H1 (cell line): ENCODE measurements around the gene ROBO2. TPM values are rescaled to one million over a fixed set of nuclear protein-coding genes. Genes with fewer than 3 reads are reported as not detected.

Experiments used
- CTCF ChIA-PET: fragments of 300-600 bp; sonication (Branson Sonifier 250); formaldehyde crosslinking; loops from one replicate; lab custom pipeline; 2021; ENCODE audit not compliant: partially characterized antibody; lab: Charles Lee
- POLR2A ChIA-PET: fragments of 300-600 bp; sonication (Branson Sonifier 250); formaldehyde crosslinking; loops from one replicate; lab custom pipeline; 2021; ENCODE audit warnings: inconsistent platforms; ENCODE audit not compliant: partially characterized antibody; lab: Charles Lee
- DNase-seq, 2 experiments: peaks; one replicate each; pipeline versions ENCODE4 v3.0.0 to v3.0.0-alpha.2; 2010 to 2022; ENCODE audit warnings: low spot score in 2 of 2, low read depth in 1 of 2, mixed read lengths in 1 of 2
- FAIRE-seq: peaks from 2 replicates; lab custom pipeline; 2011; peaks lifted over from hg19 to GRCh38; lab: Jason Lieb, UNC
- H2AFZ ChIP-seq: 2 replicates; pipeline ENCODE4 v1.8.1; 2012; ENCODE audit warnings: low read length, inconsistent platforms
- H2AK5ac ChIP-seq: 2 replicates; pipeline ENCODE4 v1.6.1; 2013; ENCODE audit warnings: low read depth, low read length
- H2BK120ac ChIP-seq: replicated peaks from 2 replicates; pipeline ENCODE3; 2013; ENCODE audit warnings: low read depth, low read length, inconsistent platforms
- H2BK12ac ChIP-seq: 2 replicates; pipeline ENCODE4 v1.6.1; 2013; ENCODE audit warnings: low read depth, low read length
- H2BK15ac ChIP-seq: 2 replicates; pipeline ENCODE4 v1.6.1; 2013; ENCODE audit warnings: low read length
- H2BK20ac ChIP-seq: 2 replicates; pipeline ENCODE4 v1.6.1; 2013; ENCODE audit warnings: low read length
- H2BK5ac ChIP-seq: 2 replicates; pipeline ENCODE4 v1.6.1; 2013; ENCODE audit warnings: low read depth, low read length
- H3K14ac ChIP-seq: 2 replicates; pipeline ENCODE4 v1.6.1; 2013; ENCODE audit warnings: inconsistent platforms; ENCODE audit not compliant: insufficient read length
- H3K18ac ChIP-seq: 2 replicates; pipeline ENCODE4 v1.6.1; 2013; ENCODE audit warnings: low read length; ENCODE audit errors: extremely low read depth
- H3K23ac ChIP-seq: 2 replicates; pipeline ENCODE4 v1.6.1; 2013; ENCODE audit warnings: inconsistent platforms; ENCODE audit not compliant: insufficient read length
- H3K23me2 ChIP-seq: 2 replicates; pipeline ENCODE4 v1.6.1; 2013; ENCODE audit warnings: low read depth, low read length
- H3K27ac ChIP-seq: 2 replicates; pipeline ENCODE4 v1.6.1; 2011; ENCODE audit warnings: low read depth, low read length, inconsistent platforms
- H3K27me3 ChIP-seq, 4 experiments: replicated peaks in 1 of 4; 1 replicate in 1 of 4; 2 replicates in 3 of 4; pipeline versions ENCODE4 v1.6.1 to v1.8.1; 2011 to 2013; ENCODE audit warnings: low read length in 3 of 4, mild to moderate bottlenecking in 3 of 4, inconsistent platforms in 2 of 4, mixed read lengths in 2 of 4, moderate library complexity in 1 of 4; ENCODE audit not compliant: control insufficient read depth in 3 of 4, insufficient read depth in 3 of 4; ENCODE audit errors: extremely low read depth in 1 of 4
- H3K36me3 ChIP-seq, 4 experiments: 2 replicates each; pipeline versions ENCODE4 v1.6.1 to v1.8.1; 2011 to 2013; ENCODE audit warnings: mild to moderate bottlenecking in 4 of 4, low read length in 3 of 4, moderate library complexity in 2 of 4, control low read depth in 1 of 4, inconsistent platforms in 1 of 4; ENCODE audit not compliant: insufficient read depth in 4 of 4, control insufficient read depth in 2 of 4
- H3K4ac ChIP-seq: replicated peaks from 2 replicates; pipeline ENCODE3; 2013; ENCODE audit warnings: low read length, low read depth, mixed read lengths, inconsistent platforms; ENCODE audit not compliant: insufficient read length
- H3K4me1 ChIP-seq, 4 experiments: replicated peaks in 1 of 4; 1 replicate in 1 of 4; 2 replicates in 3 of 4; pipeline versions ENCODE4 v1.6.1 to v1.8.1; 2011 to 2013; ENCODE audit warnings: low read length in 3 of 4, inconsistent platforms in 2 of 4, mixed read lengths in 1 of 4; ENCODE audit not compliant: insufficient read depth in 4 of 4, control insufficient read depth in 3 of 4
- H3K4me2 ChIP-seq, 2 experiments: 2 replicates each; pipeline versions ENCODE4 v1.6.1 to v1.8.1; 2011 to 2013; ENCODE audit warnings: low read depth in 2 of 2, low read length in 2 of 2, control low read depth in 1 of 2, inconsistent platforms in 1 of 2, mild to moderate bottlenecking in 1 of 2; ENCODE audit not compliant: insufficient read depth in 1 of 2
- H3K4me3 ChIP-seq, 4 experiments: fragments of 200-600, 300-600 bp in 1 of 4; sonication (generic), shearing (Covaris generic), sonication (Bioruptor Twin) in 1 of 4; 2 replicates each; pipeline versions ENCODE4 v1.5.1 to v1.8.1; 2011 to 2016; ENCODE audit warnings: low read length in 4 of 4, low read depth in 3 of 4, control low read depth in 2 of 4, inconsistent platforms in 2 of 4, mild to moderate bottlenecking in 2 of 4, mixed read lengths in 1 of 4, moderate library complexity in 1 of 4; ENCODE audit not compliant: insufficient read depth in 2 of 4; ENCODE audit errors: extremely low read depth in 1 of 4
- H3K56ac ChIP-seq: replicated peaks from 2 replicates; pipeline ENCODE3; 2013; ENCODE audit warnings: low read depth, mild to moderate bottlenecking, mixed read lengths, low read length, inconsistent platforms; ENCODE audit not compliant: insufficient read length
- H3K79me1 ChIP-seq: 2 replicates; pipeline ENCODE4 v1.6.1; 2013; ENCODE audit warnings: low read depth, low read length, control low read depth
- H3K79me2 ChIP-seq, 2 experiments: 2 replicates each; pipeline versions ENCODE4 v1.6.1 to v1.8.1; 2012 to 2013; ENCODE audit warnings: low read length in 2 of 2, mild to moderate bottlenecking in 2 of 2, inconsistent platforms in 1 of 2; ENCODE audit not compliant: insufficient read depth in 2 of 2, control insufficient read depth in 1 of 2
- H3K9ac ChIP-seq, 4 experiments: replicated peaks in 1 of 4; 1 replicate in 1 of 4; 2 replicates in 3 of 4; pipeline versions ENCODE4 v1.6.1 to v1.8.1; 2011 to 2013; ENCODE audit warnings: low read depth in 3 of 4, low read length in 3 of 4, control low read depth in 2 of 4, mild to moderate bottlenecking in 2 of 4, moderate library complexity in 2 of 4, inconsistent platforms in 1 of 4; ENCODE audit errors: extremely low read depth in 1 of 4
- H3K9me3 ChIP-seq, 2 experiments: 2 replicates each; pipeline versions ENCODE4 v1.6.1 to v1.8.1; 2012 to 2013; ENCODE audit warnings: mild to moderate bottlenecking in 2 of 2, moderate library complexity in 2 of 2, control low read depth in 1 of 2, inconsistent platforms in 1 of 2, low read depth in 1 of 2, low read length in 1 of 2, mixed read lengths in 1 of 2; ENCODE audit not compliant: insufficient read depth in 2 of 2
- H4K20me1 ChIP-seq, 2 experiments: replicated peaks in 1 of 2; 2 replicates each; pipeline versions ENCODE3 to v1.8.1; 2011 to 2013; ENCODE audit warnings: inconsistent platforms in 2 of 2, low read length in 2 of 2, mild to moderate bottlenecking in 1 of 2; ENCODE audit not compliant: insufficient read depth in 2 of 2, control insufficient read depth in 1 of 2
- H4K5ac ChIP-seq: 2 replicates; pipeline ENCODE4 v1.6.1; 2013; ENCODE audit warnings: low read length, low read depth, mixed read lengths, inconsistent platforms; ENCODE audit not compliant: insufficient read length
- H4K8ac ChIP-seq: 2 replicates; pipeline ENCODE4 v1.8.0; 2013; ENCODE audit warnings: mild to moderate bottlenecking, moderate library complexity, low read length, inconsistent platforms; ENCODE audit not compliant: insufficient read depth; ENCODE audit errors: extremely low read depth
- H4K91ac ChIP-seq: replicated peaks from 2 replicates; pipeline ENCODE3; 2013; ENCODE audit warnings: low read length, mixed read lengths, inconsistent platforms; ENCODE audit not compliant: insufficient read length
- ASH2L ChIP-seq: fragments of 200-600, 300-600 bp; sonication (generic); IDR thresholded peaks from one replicate; pipeline ENCODE4 v1.7.1; 2017; ENCODE audit warnings: low read length
- ATF3 ChIP-seq: IDR thresholded peaks from 2 replicates; pipeline ENCODE4 v1.6.1; 2011; ENCODE audit warnings: low read depth, mild to moderate bottlenecking, low read length; ENCODE audit not compliant: insufficient read depth
- CHD1 ChIP-seq: IDR thresholded peaks from 2 replicates; pipeline ENCODE4 v1.6.1; 2012; ENCODE audit warnings: low read depth, low read length, improper control_type of control experiment
- EGR1 ChIP-seq: IDR thresholded peaks from 2 replicates; pipeline ENCODE4 v1.6.1; 2011; ENCODE audit warnings: low read depth, low read length, borderline replicate concordance
- GABPA ChIP-seq: IDR thresholded peaks from 2 replicates; pipeline ENCODE4 v1.6.1; 2011; ENCODE audit warnings: mild to moderate bottlenecking, low read length, moderate library complexity, borderline replicate concordance; ENCODE audit not compliant: insufficient read depth
- GTF2F1 ChIP-seq: IDR thresholded peaks from 2 replicates; pipeline ENCODE4 v1.6.1; 2012; ENCODE audit warnings: low read depth, low read length, improper control_type of control experiment, borderline replicate concordance
- HDAC6 ChIP-seq: IDR thresholded peaks from one replicate; pipeline ENCODE4 v1.7.1; 2012; ENCODE audit warnings: low read depth, mild to moderate bottlenecking, inconsistent platforms, low read length, moderate library complexity
- JUND ChIP-seq: IDR thresholded peaks from 2 replicates; pipeline ENCODE4 v1.6.1; 2011; ENCODE audit warnings: mild to moderate bottlenecking, improper control_type of control experiment, low read length
- MAFK ChIP-seq: IDR thresholded peaks from 2 replicates; pipeline ENCODE4 v1.6.1; 2012; ENCODE audit warnings: low read depth, mild to moderate bottlenecking, improper control_type of control experiment, low read length
- POU5F1 ChIP-seq: IDR thresholded peaks from 2 replicates; pipeline ENCODE4 v1.6.1; 2011; ENCODE audit warnings: low read depth, mild to moderate bottlenecking, low read length, moderate library complexity
- RFX5 ChIP-seq: IDR thresholded peaks from 2 replicates; pipeline ENCODE4 v1.6.1; 2011; ENCODE audit warnings: low read depth, low read length, improper control_type of control experiment, borderline replicate concordance
- RNF2 ChIP-seq: fragments of 200-900, 300-1000 bp; sonication (generic); IDR thresholded peaks from 2 replicates; pipeline ENCODE4 v1.7.1; 2016; ENCODE audit warnings: borderline replicate concordance, low read depth, mild to moderate bottlenecking, antibody characterized with exemption, low read length; ENCODE audit not compliant: poor library complexity, severe bottlenecking; ENCODE audit errors: missing control alignments
- SIN3A ChIP-seq, 2 experiments: IDR thresholded peaks in 1 of 2; conservative IDR thresholded peaks in 1 of 2; 2 replicates each; pipeline ENCODE4 v1.6.1; 2011 to 2012; ENCODE audit warnings: low read length in 2 of 2, improper control_type of control experiment in 1 of 2, low read depth in 1 of 2, mild to moderate bottlenecking in 1 of 2
- TAF7 ChIP-seq: optimal IDR thresholded peaks from 2 replicates; pipeline ENCODE3; 2011; ENCODE audit warnings: low read depth, mild to moderate bottlenecking, inconsistent platforms, low read length, moderate library complexity, borderline replicate concordance
- WGBS, 2 experiments: shearing (Covaris generic) in 1 of 2; methylation state at CpG; one replicate each; pipeline versions ENCODE4 v1.1.6 to v1.1.7; 2013 to 2015; ENCODE audit warnings: low lambda C conversion rate in 2 of 2, mixed read lengths in 2 of 2, inconsistent platforms in 1 of 2, low coverage in 1 of 2, missing lambda C conversion rate in 1 of 2; ENCODE audit not compliant: insufficient replicate concordance in 2 of 2, insufficient coverage in 1 of 2, insufficient read length in 1 of 2; ENCODE audit errors: extremely low coverage in 1 of 2, missing lambda C conversion rate in 1 of 2; 5-methylcytosine and 5-hydroxymethylcytosine counted together
- polyA plus RNA-seq, 7 experiments: library from polyadenylated mRNA; depleted of rRNA in 3 of 7; stranded (reverse) in 5 of 7; unstranded in 2 of 7; fragments of >200 nt in 5 of 7; fragments of 200-250 nt in 2 of 7; gene quantifications; 1 replicate in 5 of 7; 2 replicates in 1 of 7; 4 replicates in 1 of 7; pipeline versions ENCODE4 v1.2.1 to v1.2.3, GENCODE V29; 2011 to 2013; ENCODE audit warnings: missing spikeins in 2 of 7, mixed read lengths in 2 of 7
- total RNA-seq: library from RNA; stranded (reverse); fragmentation: NEBNext Ultra II Directional; extraction: Animal tissue kit (Norgen Biotek cat#: 25700); gene quantifications from 2 replicates; pipeline ENCODE4 v1.2.1, GENCODE V29; 2021

ROBO2 gene
- total and polyA plus RNA-seq, 2 of the 8 experiments (the other 6 are each of a cell fraction or from before 2014, with no cell fraction given) = 1.5 to 2.9 TPM

- Histone ChIP-seq H2AFZ (no peak overlapping the region), H3K4me2 (no peak overlapping the region), H2BK20ac (no peak overlapping the region), H3K9ac (no peak overlapping the region), H2BK5ac (no peak overlapping the region), H3K14ac (no peak overlapping the region), H3K4ac (no peak overlapping the region), H2BK12ac (no peak overlapping the region), H3K4me1 (no peaks in the 10 kb centered on the region), H3K56ac (no peak overlapping the region), H3K79me2 (no peaks in the 10 kb centered on the region), H2BK15ac (no peak overlapping the region), H3K23ac (no peak overlapping the region), H3K18ac (no peak overlapping the region), H2AK5ac (no peak overlapping the region), H2BK120ac (no peak overlapping the region), H3K4me3 (no peak overlapping the region), H3K9me3 (no peaks in the 10 kb centered on the region), H3K79me1 (no peaks in the 10 kb centered on the region), H3K27ac (no peak overlapping the region), H3K23me2 (peaks cover 2% of the 10 kb centered on the region; the same call in 1 of the 2 replicates), H4K5ac (no peak overlapping the region), H4K91ac (no peak overlapping the region), H3K27me3 (no peaks in the 10 kb centered on the region), H3K36me3 (no peaks in the 10 kb centered on the region), H4K8ac (no peak overlapping the region), H4K20me1 (peaks cover 0 to 2% of the 10 kb centered on the region in 2 experiments)
- FAIRE-seq = no peak
- no peak for DNase-seq
- ChIA-PET POLR2A (no interaction called here), CTCF (no interaction called here)
- WGBS, 2 experiments = 93% methylated on average over 5 of the region's 5 CpGs; no CpG with 5 or more reads in 1 of the 2 experiments
- TF ChIP-seq RNF2 (no peak), GABPA (no peak), SIN3A (conservative IDR thresholded peaks at IDR 0.05 in 1 of 2, IDR thresholded peaks at IDR 0.05 in 1 of 2; ENCODE audit: low read depth in 1 of 2, low read length in 2 of 2) (no peak), ASH2L (no peak), TAF7 (no peak), ATF3 (no peak), RFX5 (no peak), JUND (no peak), HDAC6 (no peak), CHD1 (no peak), POU5F1 (no peak), EGR1 (no peak), MAFK (no peak), GTF2F1 (no peak)
These were observed 509.1 kb downstream of the ROBO2 start for GRCh38 chr3:77549034-77549433.
